Stimulated activated CD8-positive, alpha-beta memory T cell treated with anti-CD3 and anti-CD28 coated beads, Interleukin-15, amount 100 ng/mL, for 24 hours (primary cell): Measurements from ENCODE around the gene GPR155.
"Not testable (repeated sequence)": the region's sequence is repeated elsewhere in the genome, so short reads cannot be mapped to it uniquely, and the experiment has no call there.

Source experiments
- DNase-seq: peaks from one replicate; pipeline ENCODE4 v3.0.0-alpha.2; 2020; ENCODE audit warnings: low read depth

GPR155 gene

GRCh38 chr2:174490051-174490450, 3.2 kb upstream of the GPR155 start:
- no peak for DNase-seq

- not testable (repeated sequence) for DNase-seq
Observed at GRCh38 chr2:174489520-174489919, 2.7 kb upstream of the GPR155 start.

GRCh38 chr2:174487820-174488162, 962 bp upstream of the GPR155 start:
- DNase-seq, result no peak

GRCh38 chr2:174487108-174487819, 435 bp upstream of the GPR155 start:
- DNase-seq, result peak; percentile 96

- no peak for DNase-seq
Observed at GRCh38 chr2:174485788-174486562, 854 bp downstream of the GPR155 start.

GRCh38 chr2:174485045-174485444, 1.8 kb downstream of the GPR155 start:
- DNase-seq, result not testable (repeated sequence)

- DNase-seq, result no peak
Observed at GRCh38 chr2:174484573-174484972, 2.3 kb downstream of the GPR155 start.

GRCh38 chr2:174482854-174483253, 4.0 kb downstream of the GPR155 start:
- no peak for DNase-seq

GRCh38 chr2:174477759-174478158, 9.1 kb downstream of the GPR155 start:
- DNase-seq, result no peak

- DNase-seq, result no peak
Observed at GRCh38 chr2:174473796-174474195, 13.0 kb downstream of the GPR155 start.

GRCh38 chr2:174465327-174465726, 21.5 kb downstream of the GPR155 start:
- DNase-seq, result no peak

GRCh38 chr2:174461221-174461620, 25.6 kb downstream of the GPR155 start:
- no peak for DNase-seq

GRCh38 chr2:174454566-174454965, 32.3 kb downstream of the GPR155 start:
- DNase-seq, result no peak

GRCh38 chr2:174450021-174450816, 36.6 kb downstream of the GPR155 start:
- no peak for DNase-seq

GRCh38 chr2:174449033-174449432, 37.8 kb downstream of the GPR155 start:
- DNase-seq, result no peak

- no peak for DNase-seq
Observed at GRCh38 chr2:174446531-174446930, 40.3 kb downstream of the GPR155 start.

- no peak for DNase-seq
Observed at GRCh38 chr2:174445248-174445647, 41.6 kb downstream of the GPR155 start.

GRCh38 chr2:174444761-174445160, 42.1 kb downstream of the GPR155 start:
- DNase-seq, result no peak

- no peak for DNase-seq
Observed at GRCh38 chr2:174442546-174443510, 44.0 kb downstream of the GPR155 start.

GRCh38 chr2:174439950-174440349, 46.9 kb downstream of the GPR155 start:
- DNase-seq, result no peak

- no peak for DNase-seq
Observed at GRCh38 chr2:174439323-174439722, 47.5 kb downstream of the GPR155 start.
